Kidney (tissue), 14 donors: ENCODE results near the gene ARSG. TPM values are rescaled to one million over a fixed set of nuclear protein-coding genes. Genes with fewer than 3 reads are reported as not detected.
"Not testable (repeated sequence)": the region's sequence is repeated elsewhere in the genome, so short reads cannot be mapped to it uniquely, and the experiment has no call there.

Experiments used
- DNase-seq, 5 donors: peaks; one replicate each; pipeline ENCODE4 v3.0.0-alpha.2; 2013 to 2020
- FAIRE-seq: peaks from 2 replicates; lab custom pipeline; 2012; peaks lifted over from hg19 to GRCh38; lab: Jason Lieb, UNC
- H3K27ac ChIP-seq, 2 donors: one replicate each; pipeline ENCODE4 v1.7.0; 2013; ENCODE audit warnings: low read depth in 2 of 2, low read length in 2 of 2, inconsistent platforms in 1 of 2
- H3K27me3 ChIP-seq: one replicate; pipeline ENCODE4 v1.7.1; 2013; ENCODE audit warnings: low read length, inconsistent platforms; ENCODE audit not compliant: control insufficient read depth, insufficient read depth
- H3K36me3 ChIP-seq, 3 donors: one replicate each; pipeline versions ENCODE4 v1.7.0 to v1.7.1; 2013; ENCODE audit warnings: low read length in 3 of 3, control low read depth in 1 of 3, inconsistent platforms in 1 of 3; ENCODE audit not compliant: insufficient read depth in 3 of 3, control insufficient read depth in 2 of 3
- H3K4me1 ChIP-seq, 3 donors: one replicate each; pipeline versions ENCODE4 v1.7.0 to v1.7.1; 2013; ENCODE audit warnings: low read length in 3 of 3, inconsistent platforms in 1 of 3, low read depth in 1 of 3; ENCODE audit not compliant: control insufficient read depth in 2 of 3, insufficient read depth in 2 of 3
- H3K4me3 ChIP-seq, 3 donors: one replicate each; pipeline versions ENCODE4 v1.7.0 to v1.8.1; 2013; ENCODE audit warnings: low read length in 3 of 3, control low read depth in 1 of 3, inconsistent platforms in 1 of 3
- H3K9ac ChIP-seq, 3 donors: one replicate each; pipeline versions ENCODE4 v1.7.0 to v1.7.1; 2013; ENCODE audit warnings: low read length in 3 of 3, control low read depth in 1 of 3, inconsistent platforms in 1 of 3
- H3K9me3 ChIP-seq, 3 donors: one replicate each; pipeline versions ENCODE4 v1.7.0 to v1.7.1; 2013; ENCODE audit warnings: low read length in 3 of 3, control low read depth in 1 of 3, inconsistent platforms in 1 of 3; ENCODE audit not compliant: control insufficient read depth in 2 of 3, insufficient read depth in 1 of 3
- CTCF ChIP-seq: IDR thresholded peaks from 3 replicates; pipeline ENCODE4 v1.5.1; 2012; ENCODE audit warnings: mild to moderate bottlenecking, moderate library complexity, borderline replicate concordance; ENCODE audit not compliant: insufficient read depth; ENCODE audit errors: extremely low read depth
- intact Hi-C: fragments of 100-400 bp; cut with DNase I; formaldehyde crosslinking; loops from one replicate; pipeline ENCODE4 v1.11.1; 2022
- polyA plus RNA-seq: library from polyadenylated mRNA; stranded (reverse); fragments of 350-450 nt; fragmentation: Illumina TruSeq; extraction: RNeasy Lipid Tissue Mini Kit (QIAGEN cat#74804); gene quantifications from one replicate; pipeline ENCODE4 v1.2.3, GENCODE V29; 2014; ENCODE audit warnings: low read depth, low replicate concordance; ENCODE audit not compliant: insufficient read depth
- total RNA-seq: library from RNA; stranded (reverse); fragmentation: NEBNext Ultra II Directional; extraction: Animal tissue kit (Norgen Biotek cat#: 25700); gene quantifications from one replicate; pipeline ENCODE4 v1.2.1, GENCODE V29; 2021
- donor health status: control.
- donor health status: control.
- donor health status: control.
- donor health status: control.
- donor health status: control.
- donor health status: DM: yes; HTN: yes; CAD: no.
- donor health status: Normal renal cell carcinoma (clear cell type).

ARSG gene
- total and polyA plus RNA-seq, 2 donors from 2014 or later = 5.0 to 12.6 TPM

DNA sequence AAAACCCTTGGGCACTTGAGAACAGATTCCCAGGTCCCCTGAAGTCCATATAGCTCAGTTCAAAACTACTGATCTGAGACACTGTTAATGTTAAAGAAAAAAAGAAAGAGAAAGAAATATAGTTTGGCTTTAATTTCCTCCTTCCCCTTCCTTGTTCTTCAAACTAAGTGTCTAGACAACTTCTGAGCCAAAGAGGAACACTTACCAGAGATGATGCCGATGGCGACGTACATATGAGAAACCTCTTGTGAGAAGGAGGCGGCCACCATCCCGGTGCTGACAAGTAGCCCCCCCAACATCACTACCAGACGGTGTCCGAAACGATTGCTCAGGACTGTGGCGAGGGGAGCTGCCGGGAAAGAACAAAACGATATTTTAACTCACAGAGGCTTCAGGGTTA, 17.6 kb upstream of the ARSG start:
- DNase-seq (no peak), FAIRE-seq (no peak)
- no peak overlapping the region for H3K27ac ChIP-seq
- no peaks in the 10 kb centered on the region for H3K4me1 ChIP-seq
- intact Hi-C loops = no loop called here
- no peaks in the 10 kb centered on the region for H3K36me3 ChIP-seq
- H3K4me3 ChIP-seq = no peak overlapping the region
- no peaks in the 10 kb centered on the region for H3K9me3 ChIP-seq
- no peak overlapping the region for H3K9ac ChIP-seq
- no peaks in the 10 kb centered on the region for H3K27me3 ChIP-seq
- no peak for TF ChIP-seq CTCF

GRCh38 chr17:68276339-68276738, 15.0 kb upstream of the ARSG start:
- FAIRE-seq, H3K9me3 ChIP-seq, H3K4me1 ChIP-seq, DNase-seq, H3K36me3 ChIP-seq, H3K9ac ChIP-seq, H3K27ac ChIP-seq, intact Hi-C loops, H3K4me3 ChIP-seq, H3K27me3 ChIP-seq: not testable (repeated sequence)

DNA sequence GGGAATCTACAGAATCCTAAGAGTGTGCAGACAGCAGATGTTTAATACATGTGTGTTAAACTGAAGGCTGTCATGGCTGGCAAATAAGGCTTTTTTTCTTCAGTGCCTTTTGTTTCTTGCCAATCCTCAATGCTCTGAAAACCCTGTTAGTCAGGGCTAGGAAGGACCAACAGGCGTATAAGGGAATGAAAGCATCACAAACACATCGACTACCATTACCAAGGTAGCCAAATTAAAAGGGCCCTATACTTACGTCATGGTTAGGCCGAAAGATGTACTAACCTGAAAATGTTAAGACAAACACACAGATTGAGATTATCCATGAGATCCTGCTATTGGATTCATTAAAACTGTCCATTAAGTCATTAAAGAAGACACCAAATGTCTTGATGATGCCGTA, 13.5 kb upstream of the ARSG start:
- no peaks in the 10 kb centered on the region for H3K4me1 ChIP-seq
- no peak overlapping the region for H3K9ac ChIP-seq
- FAIRE-seq (no peak), DNase-seq (no peak)
- H3K9me3 ChIP-seq = no peaks in the 10 kb centered on the region
- no peak for TF ChIP-seq CTCF
- H3K27ac ChIP-seq = no peak overlapping the region
- intact Hi-C loops = no loop called here
- no peak overlapping the region for H3K4me3 ChIP-seq
- H3K36me3 ChIP-seq = no peaks in the 10 kb centered on the region
- H3K27me3 ChIP-seq = no peaks in the 10 kb centered on the region

DNA sequence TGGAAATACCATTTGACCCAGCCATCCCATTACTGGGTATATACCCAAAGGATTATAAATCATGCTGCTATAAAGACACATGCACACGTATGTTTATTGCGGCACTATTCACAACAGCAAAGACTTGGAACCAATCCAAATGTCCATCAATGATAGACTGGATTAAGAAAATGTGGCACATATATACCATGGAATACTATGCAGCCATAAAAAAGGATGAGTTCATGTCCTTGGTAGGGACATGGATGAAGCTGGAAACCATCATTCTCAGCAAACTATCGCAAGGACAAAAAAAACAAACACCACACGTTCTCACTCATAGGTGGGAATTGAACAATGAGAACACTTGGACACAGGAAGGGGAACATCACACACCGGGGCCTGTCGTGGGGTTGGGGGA, 9.3 kb upstream of the ARSG start:
- H3K9me3 ChIP-seq, H3K9ac ChIP-seq, H3K27ac ChIP-seq, H3K4me3 ChIP-seq, H3K4me1 ChIP-seq, DNase-seq, H3K36me3 ChIP-seq, intact Hi-C loops, FAIRE-seq, H3K27me3 ChIP-seq: not testable (repeated sequence)

DNA sequence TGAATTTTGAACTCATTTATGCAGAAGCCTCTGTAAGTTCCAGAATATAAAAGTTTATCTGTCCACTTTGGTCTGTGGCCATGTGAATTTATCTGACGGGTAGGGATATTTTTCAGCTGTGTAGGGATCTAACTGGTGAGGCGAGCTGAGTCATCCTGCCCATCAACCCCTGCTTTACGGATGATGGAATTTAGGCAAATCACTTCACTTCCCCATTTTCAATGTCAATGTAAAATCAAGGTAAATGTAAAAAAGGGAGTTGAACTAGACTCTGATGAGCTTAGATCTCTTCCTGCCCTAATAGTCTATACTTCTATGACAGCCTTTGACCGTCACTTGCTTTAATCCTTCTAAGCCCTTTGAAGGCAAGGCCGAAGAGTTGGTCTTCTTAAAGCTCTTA, 2.9 kb upstream of the ARSG start:
- peaks cover 0 to 6% (median 0%) of the 10 kb centered on the region in 3 donors for H3K4me1 ChIP-seq
- H3K9me3 ChIP-seq = no peaks in the 10 kb centered on the region
- no peak overlapping the region for H3K9ac ChIP-seq
- no peak overlapping the region for H3K4me3 ChIP-seq
- H3K27me3 ChIP-seq = peaks cover 10% of the 10 kb centered on the region
- no peak overlapping the region for H3K27ac ChIP-seq
- DNase-seq (no peak), FAIRE-seq (no peak)
- intact Hi-C loops = no loop called here
- no peaks in the 10 kb centered on the region for H3K36me3 ChIP-seq
- no peak for TF ChIP-seq CTCF
